Measurements from ENCODE around the gene IGLL1.
"Not testable (repeated sequence)": the region's sequence is repeated elsewhere in the genome, so short reads cannot be mapped to it uniquely, and the experiment has no call there.

The IGLL1 gene

GRCh38 chr22:23544852-23545251 is 35.2 kb downstream of the IGLL1 start:
- Histone ChIP-seq H3K36me3 (no peaks in the 10 kb centered on the region), H3K9me3 (no peaks in the 10 kb centered on the region), H3K27me3 (no peaks in the 10 kb centered on the region), H3K4me3 (ENCODE audit: low read depth, low read length) (no peak overlapping the region), H3K4me1 (peaks cover 25% of the 10 kb centered on the region)
- peak; percentile 63 for DNase-seq
- TF ChIP-seq CTCF (IDR thresholded peaks at IDR 0.05; ENCODE audit: low read depth, low read length) = no peak

GRCh38 chr22:23543506-23544000 is 36.5 kb downstream of the IGLL1 start:
- H3K4me3 ChIP-seq (ENCODE audit: low read depth, low read length); DNase-seq; H3K27me3 ChIP-seq; H3K36me3 ChIP-seq; H3K9me3 ChIP-seq: not testable (repeated sequence)
- H3K4me1 ChIP-seq = peaks cover 26% of the 10 kb centered on the region

GRCh38 chr22:23542933-23543332 is 37.2 kb downstream of the IGLL1 start:
- H3K27me3 ChIP-seq = no peaks in the 10 kb centered on the region
- TF ChIP-seq CTCF (IDR thresholded peaks at IDR 0.05; ENCODE audit: low read depth, low read length) = no peak
- H3K4me3 ChIP-seq (ENCODE audit: low read depth, low read length) = no peak overlapping the region
- H3K36me3 ChIP-seq = no peaks in the 10 kb centered on the region
- no peak for DNase-seq
- H3K9me3 ChIP-seq = no peaks in the 10 kb centered on the region
- peaks cover 32% of the 10 kb centered on the region for H3K4me1 ChIP-seq

GRCh38 chr22:23542391-23542790 is 37.7 kb downstream of the IGLL1 start:
- not testable (repeated sequence) for DNase-seq; H3K4me3 ChIP-seq (ENCODE audit: low read depth, low read length); H3K36me3 ChIP-seq; H3K27me3 ChIP-seq; H3K9me3 ChIP-seq
- peaks cover 38% of the 10 kb centered on the region for H3K4me1 ChIP-seq

GRCh38 chr22:23541849-23542281 is 38.2 kb downstream of the IGLL1 start:
- not testable (repeated sequence) for DNase-seq; H3K4me3 ChIP-seq (ENCODE audit: low read depth, low read length)

GRCh38 chr22:23540837-23541236 is 39.3 kb downstream of the IGLL1 start:
- not testable (repeated sequence) for H3K36me3 ChIP-seq; H3K27me3 ChIP-seq; DNase-seq; H3K9me3 ChIP-seq; H3K4me3 ChIP-seq (ENCODE audit: low read depth, low read length)
- peaks cover 50% of the 10 kb centered on the region for H3K4me1 ChIP-seq

More at GRCh38 chr22:23541849-23542281, 38.2 kb downstream of the IGLL1 start:
- H3K36me3 ChIP-seq, H3K27me3 ChIP-seq, H3K9me3 ChIP-seq: not testable (repeated sequence)
- peak; percentile 66 for TF ChIP-seq CTCF (IDR thresholded peaks at IDR 0.05; ENCODE audit: low read depth, low read length)
- H3K4me1 ChIP-seq = peaks cover 43% of the 10 kb centered on the region

GRCh38 chr22:23539839-23540198 is 40.3 kb downstream of the IGLL1 start:
- not testable (repeated sequence) for H3K4me3 ChIP-seq (ENCODE audit: low read depth, low read length); H3K9me3 ChIP-seq; H3K36me3 ChIP-seq; DNase-seq; H3K27me3 ChIP-seq
- H3K4me1 ChIP-seq = peaks cover 51% of the 10 kb centered on the region

- H3K27me3 ChIP-seq = no peaks in the 10 kb centered on the region
- peaks cover 46% of the 10 kb centered on the region for H3K4me1 ChIP-seq
- DNase-seq = peak; percentile 88
- no peaks in the 10 kb centered on the region for H3K36me3 ChIP-seq
- H3K4me3 ChIP-seq (ENCODE audit: low read depth, low read length) = peak overlapping the region; percentile 59
- peak; percentile 90 for TF ChIP-seq CTCF (IDR thresholded peaks at IDR 0.05; ENCODE audit: low read depth, low read length)
- no peaks in the 10 kb centered on the region for H3K9me3 ChIP-seq
Measured at GRCh38 chr22:23539135-23539838, 40.8 kb downstream of the IGLL1 start.

- H3K4me3 ChIP-seq (ENCODE audit: low read depth, low read length) = peak overlapping the region; percentile 59
- peaks cover 44% of the 10 kb centered on the region for H3K4me1 ChIP-seq
- H3K27me3 ChIP-seq = not testable (repeated sequence)
Measured at GRCh38 chr22:23538696-23539030, 41.4 kb downstream of the IGLL1 start.

GRCh38 chr22:23537830-23538695 is 42.0 kb downstream of the IGLL1 start:
- Histone ChIP-seq H3K4me3 (ENCODE audit: low read depth, low read length) (peak overlapping the region; percentile 15; the same call in 1 of the 2 replicates), H3K4me1 (peaks cover 45% of the 10 kb centered on the region)
- not testable (repeated sequence) for DNase-seq, H3K9me3 ChIP-seq, H3K36me3 ChIP-seq, H3K27me3 ChIP-seq

More at GRCh38 chr22:23538696-23539030, 41.4 kb downstream of the IGLL1 start:
- not testable (repeated sequence) for H3K9me3 ChIP-seq, DNase-seq, H3K36me3 ChIP-seq
